Measurements from ENCODE around the gene HPCA.

Gene HPCA

GRCh38 chr1:32888677-32889420 lies 2.6 kb downstream of the HPCA start:
- intact Hi-C loops (cut with DNase I; ENCODE audit: low total_unique reads): no loop called here
- H3K4me3 ChIP-seq: no peak overlapping the region

GRCh38 chr1:32889731-32890278 lies 3.5 kb downstream of the HPCA start:
- no peaks in the 10 kb centered on the region for H3K36me3 ChIP-seq
- TF ChIP-seq CTCF (IDR thresholded peaks at IDR 0.05): no peak
- H3K27ac ChIP-seq: no peak overlapping the region
- peaks cover 0 to 30% (median 20%) of the 10 kb centered on the region in 4 donors for H3K4me1 ChIP-seq
- peak in 1 of 2 donors; percentile 5 for DNase-seq
- no peak overlapping the region for H3K4me3 ChIP-seq
- peaks cover 0 to 84% of the 10 kb centered on the region in 2 donors for H3K27me3 ChIP-seq
- intact Hi-C loops (cut with DNase I; ENCODE audit: low total_unique reads): no loop called here
- H3K9me3 ChIP-seq: no peaks in the 10 kb centered on the region

More at GRCh38 chr1:32888677-32889420, 2.6 kb downstream of the HPCA start:
- no peak for DNase-seq
- no peak overlapping the region for H3K27ac ChIP-seq
- TF ChIP-seq CTCF (IDR thresholded peaks at IDR 0.05): no peak
- no peaks in the 10 kb centered on the region for H3K36me3 ChIP-seq
- H3K27me3 ChIP-seq: peaks cover 0 to 84% of the 10 kb centered on the region in 2 donors
- H3K4me1 ChIP-seq: peaks cover 0 to 26% (median 19%) of the 10 kb centered on the region in 4 donors
- H3K9me3 ChIP-seq: no peaks in the 10 kb centered on the region

- Histone ChIP-seq H3K4me3 (no peak overlapping the region), H3K9me3 (no peaks in the 10 kb centered on the region), H3K27ac (no peak overlapping the region), H3K36me3 (peaks cover 0 to 8% (median 0%) of the 10 kb centered on the region in 3 donors), H3K4me1 (peaks cover 0 to 29% (median 20%) of the 10 kb centered on the region in 4 donors), H3K27me3 (peaks cover 0 to 77% of the 10 kb centered on the region in 2 donors)
- intact Hi-C loops (cut with DNase I; ENCODE audit: low total_unique reads): no loop called here
- peak in 1 of 2 donors; percentile 25 for DNase-seq
- no peak for TF ChIP-seq CTCF (IDR thresholded peaks at IDR 0.05)
These were observed 4.4 kb downstream of the HPCA start for GRCh38 chr1:32890516-32891240.

GRCh38 chr1:32891241-32891570 lies 4.9 kb downstream of the HPCA start:
- intact Hi-C loops (cut with DNase I; ENCODE audit: low total_unique reads): no loop called here
- Histone ChIP-seq H3K4me3 (no peak overlapping the region), H3K27ac (no peak overlapping the region), H3K4me1 (peaks cover 0 to 24% (median 16%) of the 10 kb centered on the region in 4 donors), H3K27me3 (peaks cover 0 to 72% of the 10 kb centered on the region in 2 donors), H3K9me3 (no peaks in the 10 kb centered on the region), H3K36me3 (peaks cover 0 to 12% (median 0%) of the 10 kb centered on the region in 3 donors)
- TF ChIP-seq CTCF (IDR thresholded peaks at IDR 0.05): no peak
- DNase-seq: peak in 1 of 2 donors; percentile 33

- Histone ChIP-seq H3K36me3 (peaks cover 0 to 17% (median 0%) of the 10 kb centered on the region in 3 donors), H3K4me3 (no peak overlapping the region), H3K27me3 (peaks cover 0 to 68% of the 10 kb centered on the region in 2 donors), H3K27ac (no peak overlapping the region), H3K4me1 (peaks cover 0 to 20% (median 13%) of the 10 kb centered on the region in 4 donors), H3K9me3 (no peaks in the 10 kb centered on the region)
- intact Hi-C loops (cut with DNase I; ENCODE audit: low total_unique reads): no loop called here
- TF ChIP-seq CTCF (IDR thresholded peaks at IDR 0.05): no peak
- DNase-seq: no peak
These were observed 5.3 kb downstream of the HPCA start for GRCh38 chr1:32891630-32892029.
